HL-60 (cell line): ENCODE measurements around the gene KIAA0040.

ENCODE experiments used
- DNase-seq, 2 experiments: peaks; one replicate each; pipeline ENCODE4 v3.0.0-alpha.2; 2010 to 2020; ENCODE audit warnings: low read depth in 1 of 2, low spot score in 1 of 2
- H3K27ac ChIP-seq: fragments of 250-450 bp; sonication (Bioruptor Pico); replicated peaks from 2 replicates; pipeline ENCODE4 v1.5.1; 2020; ENCODE audit warnings: mild to moderate bottlenecking, moderate library complexity
- H3K27me3 ChIP-seq: fragments of 250-450 bp; sonication (Bioruptor Pico); 2 replicates; pipeline ENCODE4 v1.5.1; 2021; ENCODE audit warnings: mild to moderate bottlenecking, moderate library complexity; ENCODE audit not compliant: insufficient read depth, poor library complexity, severe bottlenecking
- H3K4me3 ChIP-seq: replicated peaks from 2 replicates; pipeline ENCODE4 v1.5.1; 2011; ENCODE audit warnings: mild to moderate bottlenecking, control low read depth, low read length; ENCODE audit not compliant: insufficient read depth
- CTCF ChIP-seq: IDR thresholded peaks from one replicate; pipeline ENCODE4 v1.5.1; 2011; ENCODE audit warnings: low read length, control low read depth, inconsistent platforms; ENCODE audit not compliant: insufficient read depth
- GABPA ChIP-seq: IDR thresholded peaks from 2 replicates; pipeline ENCODE4 v1.6.1; 2012; ENCODE audit warnings: low read depth
- POLR2AphosphoS5 ChIP-seq: IDR thresholded peaks from 2 replicates; pipeline ENCODE4 v1.6.1; 2012; ENCODE audit warnings: low read depth
- REST ChIP-seq: IDR thresholded peaks from 2 replicates; pipeline ENCODE4 v1.6.1; 2012; ENCODE audit warnings: low read depth; ENCODE audit not compliant: insufficient replicate concordance
- SPI1 ChIP-seq: IDR thresholded peaks from 2 replicates; pipeline ENCODE4 v1.6.1; 2012; ENCODE audit warnings: low read depth, mild to moderate bottlenecking, borderline replicate concordance

Gene KIAA0040

DNA sequence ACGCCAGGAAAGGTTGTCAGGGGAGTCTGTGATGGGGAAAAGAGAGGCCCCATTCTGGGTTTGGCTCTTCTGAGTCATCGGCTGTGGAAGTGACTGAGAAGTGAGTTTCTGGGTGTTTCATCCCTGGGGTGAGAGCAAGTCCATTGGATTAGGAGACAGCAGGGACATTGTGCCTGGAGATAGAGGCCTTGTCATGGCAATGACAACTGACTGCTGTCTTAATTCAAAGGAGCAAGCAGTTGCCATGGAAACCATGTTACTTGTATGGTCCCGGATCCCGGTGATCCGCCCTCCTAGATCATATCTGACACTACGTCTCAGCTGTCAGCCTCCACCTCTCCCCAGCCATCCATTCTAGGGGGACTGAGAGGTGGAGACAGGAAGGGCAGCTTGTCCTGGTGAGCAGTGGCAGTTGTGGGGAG lies 34.4 kb downstream of the KIAA0040 start:
- H3K27ac ChIP-seq = no peak overlapping the region
- DNase-seq = no peak
- no peak for TF ChIP-seq SPI1
- TF ChIP-seq CTCF = no peak
- no peak for TF ChIP-seq REST
- no peak for TF ChIP-seq POLR2AphosphoS5
- no peak for TF ChIP-seq GABPA
- H3K27me3 ChIP-seq = no peaks in the 10 kb centered on the region
- H3K4me3 ChIP-seq = no peak overlapping the region

- Histone ChIP-seq H3K27ac (no peak overlapping the region), H3K27me3 (peaks cover 2% of the 10 kb centered on the region), H3K4me3 (no peak overlapping the region)
- no peak for DNase-seq
- TF ChIP-seq POLR2AphosphoS5 = no peak
- TF ChIP-seq REST = no peak
- TF ChIP-seq GABPA = no peak
- no peak for TF ChIP-seq CTCF
- TF ChIP-seq SPI1 = no peak
Observed at GRCh38 chr1:175157200-175157599, 35.4 kb downstream of the KIAA0040 start.

- no peak for DNase-seq
- H3K4me3 ChIP-seq = no peak overlapping the region
- H3K27me3 ChIP-seq = peaks cover 2% of the 10 kb centered on the region
- TF ChIP-seq REST = no peak
- TF ChIP-seq SPI1 = no peak
- no peak for TF ChIP-seq POLR2AphosphoS5
- TF ChIP-seq CTCF = no peak
- TF ChIP-seq GABPA = no peak
- no peak overlapping the region for H3K27ac ChIP-seq
Observed at GRCh38 chr1:175155936-175156335, 36.6 kb downstream of the KIAA0040 start.
